NCI-H524 treated with DMSO at 0.1 percent for 48 hours (cell line): ENCODE measurements around the gene ADGRD2.

Experiments
- DNase-seq: peaks from one replicate; lab custom pipeline; 2025; lab: John Stamatoyannopoulos, UW

ADGRD2 gene

GRCh38 chr9:124496463-124496862, 46.2 kb downstream of the ADGRD2 start:
- no peak for DNase-seq

- DNase-seq = no peak
Observed at GRCh38 chr9:124497441-124497840, 47.2 kb downstream of the ADGRD2 start.

GRCh38 chr9:124498040-124498439, 47.8 kb downstream of the ADGRD2 start:
- no peak for DNase-seq

- DNase-seq = no peak
Observed at GRCh38 chr9:124498499-124499146, 48.4 kb downstream of the ADGRD2 start.

- DNase-seq = no peak
Observed at GRCh38 chr9:124499216-124499615, 49.0 kb downstream of the ADGRD2 start.

- no peak for DNase-seq
Observed at GRCh38 chr9:124500028-124500795, 50.0 kb downstream of the ADGRD2 start.

- DNase-seq = no peak
Observed at GRCh38 chr9:124500796-124501611, 50.8 kb downstream of the ADGRD2 start.

- DNase-seq = no peak
Observed at GRCh38 chr9:124501771-124502320, 51.6 kb downstream of the ADGRD2 start.

- no peak for DNase-seq
Observed at GRCh38 chr9:124502711-124503702, 52.8 kb downstream of the ADGRD2 start.

GRCh38 chr9:124503713-124504529, 53.7 kb downstream of the ADGRD2 start:
- no peak for DNase-seq

- DNase-seq = no peak
Observed at GRCh38 chr9:124504530-124505005, 54.3 kb downstream of the ADGRD2 start.

- no peak for DNase-seq
Observed at GRCh38 chr9:124505006-124505900, 55.0 kb downstream of the ADGRD2 start.

- DNase-seq = no peak
Observed at GRCh38 chr9:124505901-124506346, 55.7 kb downstream of the ADGRD2 start.

- no peak for DNase-seq
Observed at GRCh38 chr9:124506433-124506832, 56.2 kb downstream of the ADGRD2 start.

- no peak for DNase-seq
Observed at GRCh38 chr9:124506931-124507879, 57.0 kb downstream of the ADGRD2 start, which contains the start of gene NR5A1. TSS of gene NR5A1 (minus strand) at chr9:124507399. CDS start at chr9:124503395, 4,004 bp downstream.

GRCh38 chr9:124507880-124508423, 57.7 kb downstream of the ADGRD2 start:
- DNase-seq = no peak

GRCh38 chr9:124510650-124511425, 60.6 kb downstream of the ADGRD2 start:
- DNase-seq = no peak
